Measurements from ENCODE around the gene GNAI2.
"Not testable (repeated sequence)": the region's sequence is repeated elsewhere in the genome, so short reads cannot be mapped to it uniquely, and the experiment has no call there.

GNAI2 gene

GRCh38 chr3:50249457-50249856 is 13.5 kb downstream of the GNAI2 start:
- no peak for DNase-seq

GRCh38 chr3:50250514-50250913 is 14.5 kb downstream of the GNAI2 start:
- DNase-seq, result no peak

DNA sequence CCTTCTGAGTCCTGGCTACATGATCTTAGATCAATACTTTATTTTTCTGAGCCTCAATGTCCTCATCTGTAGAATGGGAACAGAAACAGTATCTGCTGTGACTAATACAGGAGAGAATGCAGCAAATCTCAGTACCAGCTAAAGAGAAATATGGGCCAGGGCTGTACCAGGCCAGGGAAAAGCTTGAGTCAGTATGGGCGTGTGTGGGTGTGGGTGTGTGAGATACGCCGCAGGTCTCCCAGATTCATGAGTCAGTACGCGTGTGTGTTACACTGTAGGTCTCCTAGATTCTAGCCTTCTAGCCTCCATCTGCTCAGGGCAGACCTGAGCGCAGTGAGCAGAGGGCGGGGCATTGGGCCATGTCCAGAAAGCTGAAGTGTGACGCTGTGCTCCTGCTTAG is 15.2 kb downstream of the GNAI2 start:
- DNase-seq, result no peak

DNA sequence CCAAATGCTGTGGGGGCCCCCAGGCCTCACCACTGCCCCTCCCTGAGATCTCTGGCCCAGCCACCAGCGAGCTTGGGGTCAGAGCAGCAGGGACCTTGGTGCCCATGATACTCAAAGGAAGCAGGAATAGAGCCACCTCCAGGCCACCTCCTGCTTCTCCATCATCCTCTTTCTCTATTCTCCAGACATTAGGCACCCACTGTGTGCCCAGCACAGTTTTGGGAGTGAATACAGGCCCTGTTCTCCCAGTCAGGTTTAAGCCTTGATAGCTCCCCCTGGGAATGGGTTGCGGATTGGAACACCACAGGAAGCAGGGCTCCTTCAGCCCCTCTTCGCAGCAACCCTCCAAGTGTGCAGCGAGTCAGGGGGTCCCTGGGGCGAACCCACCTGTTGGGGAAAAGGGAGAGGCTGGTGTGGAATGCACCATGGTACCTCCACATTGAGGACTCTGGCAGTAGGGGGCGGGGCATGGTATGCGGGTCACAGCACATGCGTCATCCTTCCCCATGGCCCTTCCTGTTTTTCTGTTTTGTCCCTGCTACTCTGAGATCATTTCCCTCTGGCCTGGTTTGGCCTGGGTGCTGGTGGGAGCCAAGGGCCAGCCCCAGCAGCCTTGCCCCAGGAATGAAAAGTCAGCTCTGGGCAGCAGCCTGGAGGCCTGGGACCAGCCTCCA is 18.7 kb downstream of the GNAI2 start:
- no peak for DNase-seq

DNA sequence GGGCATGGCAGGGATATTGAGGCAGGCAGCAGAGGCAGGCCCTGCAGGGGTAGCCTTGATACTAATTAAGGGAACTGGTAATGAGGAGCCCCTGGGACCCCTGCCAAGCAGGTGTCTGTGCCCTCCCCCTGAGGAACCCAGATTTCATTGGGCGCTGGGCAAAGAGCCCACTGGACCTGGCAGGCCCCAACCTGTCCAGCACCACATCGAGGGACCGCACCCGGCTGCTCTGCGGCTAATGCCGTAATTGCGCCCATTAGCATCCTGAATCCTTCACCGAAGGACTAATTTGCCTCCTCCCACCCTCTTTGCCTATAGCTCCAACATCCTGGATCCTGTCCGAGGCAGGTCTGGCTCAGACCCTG is 19.2 kb downstream of the GNAI2 start:
- DNase-seq, result no peak

GRCh38 chr3:50256978-50257890 is 21.2 kb downstream of the GNAI2 start:
- DNase-seq, result no peak

GRCh38 chr3:50258029-50258680 is 22.2 kb downstream of the GNAI2 start:
- no peak for DNase-seq

DNA sequence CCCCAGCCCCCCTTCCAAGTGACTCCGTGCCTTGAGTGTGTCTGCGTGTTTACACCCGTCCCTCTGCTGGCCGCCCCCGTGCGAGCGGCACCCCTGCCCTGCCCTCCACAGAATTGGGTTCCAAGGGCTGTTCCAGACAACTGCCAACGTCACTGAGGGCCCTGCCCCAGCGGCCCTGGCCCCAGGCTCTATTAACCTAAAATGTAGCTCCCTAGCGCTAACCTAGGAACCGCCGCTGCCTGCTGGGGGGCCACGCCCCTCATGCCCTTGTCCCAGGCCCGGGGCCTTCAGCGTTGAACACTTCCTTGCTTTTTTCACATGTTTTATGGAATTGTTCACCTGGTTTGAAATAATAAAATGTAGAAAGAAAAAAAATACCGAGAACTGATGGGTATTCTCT is 23.0 kb downstream of the GNAI2 start:
- DNase-seq, result no peak

- DNase-seq, result no peak
Measured at GRCh38 chr3:50259432-50260026, 23.5 kb downstream of the GNAI2 start.

- peak; percentile 68 for DNase-seq
Measured at GRCh38 chr3:50260027-50260941, 24.3 kb downstream of the GNAI2 start.

GRCh38 chr3:50260942-50261441 is 25.0 kb downstream of the GNAI2 start:
- DNase-seq, result no peak

DNA sequence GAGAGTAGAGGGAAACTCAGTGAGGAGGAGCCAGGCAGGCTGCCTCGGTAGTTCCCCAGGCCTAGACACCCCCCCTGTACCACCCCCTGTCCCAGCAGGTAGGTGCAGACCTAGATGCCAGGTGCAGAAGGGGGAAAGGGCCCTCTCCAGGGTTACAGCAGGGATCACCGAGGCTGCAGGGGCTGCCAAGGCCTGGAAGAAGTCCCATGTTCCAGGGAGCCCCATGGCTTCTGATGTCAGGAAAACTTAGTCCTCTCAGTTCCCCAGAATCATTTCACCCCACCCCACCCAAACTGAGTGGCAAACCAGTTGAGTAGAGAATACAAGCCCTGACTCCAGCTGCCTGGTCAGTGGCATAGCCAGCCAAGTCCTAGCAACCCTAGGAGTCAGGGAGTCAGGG is 25.5 kb downstream of the GNAI2 start:
- no peak for DNase-seq

DNA sequence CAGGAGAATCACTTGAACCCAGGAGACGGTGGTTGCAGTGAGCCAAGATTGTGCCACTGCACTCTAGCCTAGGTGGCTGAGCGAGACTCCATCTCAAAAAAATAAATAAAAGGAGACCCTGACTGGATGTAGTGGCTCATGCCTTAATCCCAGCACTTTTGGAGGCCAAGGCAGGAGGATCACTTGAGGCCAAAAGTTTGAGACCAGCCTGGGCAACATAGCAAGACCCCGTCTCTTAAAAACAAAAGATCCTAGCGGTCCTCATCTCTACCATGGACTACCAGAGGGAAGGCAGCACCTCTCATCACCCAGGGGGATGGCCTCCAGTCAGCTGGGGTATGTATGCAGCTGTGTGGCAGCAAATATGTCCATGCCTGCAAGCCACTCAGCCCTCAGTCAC is 26.2 kb downstream of the GNAI2 start:
- not testable (repeated sequence) for DNase-seq

- DNase-seq, result no peak
Measured at GRCh38 chr3:50262778-50263177, 26.8 kb downstream of the GNAI2 start.

GRCh38 chr3:50263478-50264382 is 27.7 kb downstream of the GNAI2 start:
- DNase-seq, result no peak

DNA sequence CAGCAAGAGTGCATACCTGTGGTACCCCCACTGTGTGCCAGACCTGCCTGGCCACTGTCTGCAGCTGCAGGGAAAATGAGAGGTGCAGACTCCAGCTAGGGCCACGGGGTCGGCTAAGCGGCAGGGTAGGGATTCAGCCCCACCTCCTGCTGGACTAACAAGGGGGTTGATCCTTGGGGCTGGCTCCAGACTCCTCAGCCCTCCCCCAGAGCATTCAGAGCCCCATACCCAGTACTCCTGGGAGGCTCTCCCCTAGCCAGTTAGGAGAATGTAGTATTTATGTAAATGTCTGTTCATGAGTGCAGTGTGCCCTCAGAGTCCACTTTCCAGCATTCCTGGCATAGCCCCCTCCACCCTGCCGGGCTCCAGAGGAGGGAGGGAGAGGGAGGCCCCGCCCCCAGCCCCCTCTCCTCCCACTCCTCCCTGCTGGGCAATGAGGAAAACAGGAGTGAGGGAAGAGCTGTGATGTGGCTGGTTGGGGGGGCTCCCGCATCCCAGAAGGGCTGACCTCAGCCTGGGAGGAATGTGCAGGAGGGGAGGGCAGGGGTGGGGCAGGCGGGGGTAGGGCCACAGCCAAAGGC is 28.5 kb downstream of the GNAI2 start:
- no peak for DNase-seq

GRCh38 chr3:50264964-50265485 is 29.0 kb downstream of the GNAI2 start:
- no peak for DNase-seq

DNA sequence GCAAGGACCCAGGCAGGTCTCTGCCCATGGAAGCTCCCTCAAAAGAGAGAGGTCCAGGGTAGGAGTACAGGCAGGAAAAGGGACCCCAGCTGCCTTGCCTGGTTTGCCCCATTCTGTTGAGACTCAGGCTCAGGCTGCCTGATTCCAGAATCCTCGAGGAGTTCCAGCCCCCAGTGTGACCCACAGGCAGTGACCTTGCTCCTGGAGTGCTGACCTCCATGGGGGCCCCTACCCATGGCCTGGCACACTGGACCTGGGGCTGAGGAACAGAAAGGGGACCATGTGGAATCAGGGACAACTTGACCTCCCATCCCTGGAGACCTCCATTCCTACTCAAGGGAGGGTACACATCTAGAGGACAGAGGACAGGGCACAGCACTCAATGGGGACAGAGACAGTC is 29.6 kb downstream of the GNAI2 start:
- DNase-seq, result no peak

DNA sequence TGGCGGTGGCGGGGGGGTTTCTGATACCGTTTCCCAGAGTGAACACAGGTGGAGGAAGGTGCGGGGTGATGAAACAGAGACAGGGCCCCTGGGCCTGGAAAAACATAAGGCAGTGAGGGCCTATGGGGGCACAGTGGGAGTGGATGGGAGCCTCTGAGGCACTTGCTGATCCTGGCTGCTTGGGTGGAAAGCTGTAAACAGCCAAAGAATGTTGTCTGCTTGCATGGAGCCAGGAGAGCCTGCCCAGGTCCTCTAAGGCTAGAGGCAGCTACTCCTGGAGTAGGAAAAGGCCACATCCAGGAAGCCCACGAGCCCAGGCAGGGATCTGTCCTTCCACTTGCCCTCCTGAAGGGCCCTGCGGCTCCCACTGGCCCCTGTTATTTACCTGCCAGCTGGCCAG is 30.0 kb downstream of the GNAI2 start:
- DNase-seq, result no peak

DNA sequence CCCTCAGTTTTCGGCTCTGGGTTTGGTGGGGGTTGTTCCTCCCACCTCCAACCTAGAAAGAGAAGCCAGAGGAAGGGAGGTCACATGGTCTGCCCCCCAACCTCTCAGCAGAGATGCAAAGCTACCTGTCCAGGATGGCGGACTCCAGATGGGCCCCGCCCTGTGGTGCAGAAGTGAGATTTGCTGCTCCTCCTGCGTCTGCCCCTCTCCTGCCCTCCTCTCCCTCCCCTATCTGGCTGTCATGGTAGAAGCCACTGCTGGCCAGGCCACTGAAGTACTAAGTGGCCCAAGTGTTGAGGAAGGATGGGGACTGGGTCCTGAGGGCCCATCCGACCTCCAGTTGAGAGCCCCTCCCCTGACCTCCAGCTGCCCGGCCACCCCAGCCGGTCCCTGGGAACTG is 30.8 kb downstream of the GNAI2 start:
- no peak for DNase-seq
